H1 (cell line): Measurements from ENCODE around the gene XRCC6. TPM values are rescaled to one million over a fixed set of nuclear protein-coding genes. Genes with fewer than 3 reads are reported as not detected.

Experiments
- CTCF ChIA-PET: fragments of 300-600 bp; sonication (Branson Sonifier 250); formaldehyde crosslinking; loops from one replicate; lab custom pipeline; 2021; ENCODE audit not compliant: partially characterized antibody; lab: Charles Lee
- POLR2A ChIA-PET: fragments of 300-600 bp; sonication (Branson Sonifier 250); formaldehyde crosslinking; loops from one replicate; lab custom pipeline; 2021; ENCODE audit warnings: inconsistent platforms; ENCODE audit not compliant: partially characterized antibody; lab: Charles Lee
- DNase-seq, 2 experiments: peaks; one replicate each; pipeline versions ENCODE4 v3.0.0 to v3.0.0-alpha.2; 2010 to 2022; ENCODE audit warnings: low spot score in 2 of 2, low read depth in 1 of 2, mixed read lengths in 1 of 2
- FAIRE-seq: peaks from 2 replicates; lab custom pipeline; 2011; peaks lifted over from hg19 to GRCh38; lab: Jason Lieb, UNC
- H2AFZ ChIP-seq: 2 replicates; pipeline ENCODE4 v1.8.1; 2012; ENCODE audit warnings: low read length, inconsistent platforms
- H2AK5ac ChIP-seq: 2 replicates; pipeline ENCODE4 v1.6.1; 2013; ENCODE audit warnings: low read depth, low read length
- H2BK120ac ChIP-seq: replicated peaks from 2 replicates; pipeline ENCODE3; 2013; ENCODE audit warnings: low read depth, low read length, inconsistent platforms
- H2BK12ac ChIP-seq: 2 replicates; pipeline ENCODE4 v1.6.1; 2013; ENCODE audit warnings: low read depth, low read length
- H2BK15ac ChIP-seq: 2 replicates; pipeline ENCODE4 v1.6.1; 2013; ENCODE audit warnings: low read length
- H2BK20ac ChIP-seq: 2 replicates; pipeline ENCODE4 v1.6.1; 2013; ENCODE audit warnings: low read length
- H2BK5ac ChIP-seq: 2 replicates; pipeline ENCODE4 v1.6.1; 2013; ENCODE audit warnings: low read depth, low read length
- H3K14ac ChIP-seq: 2 replicates; pipeline ENCODE4 v1.6.1; 2013; ENCODE audit warnings: inconsistent platforms; ENCODE audit not compliant: insufficient read length
- H3K18ac ChIP-seq: 2 replicates; pipeline ENCODE4 v1.6.1; 2013; ENCODE audit warnings: low read length; ENCODE audit errors: extremely low read depth
- H3K23ac ChIP-seq: 2 replicates; pipeline ENCODE4 v1.6.1; 2013; ENCODE audit warnings: inconsistent platforms; ENCODE audit not compliant: insufficient read length
- H3K23me2 ChIP-seq: 2 replicates; pipeline ENCODE4 v1.6.1; 2013; ENCODE audit warnings: low read depth, low read length
- H3K27ac ChIP-seq: 2 replicates; pipeline ENCODE4 v1.6.1; 2011; ENCODE audit warnings: low read depth, low read length, inconsistent platforms
- H3K27me3 ChIP-seq, 4 experiments: replicated peaks in 1 of 4; 1 replicate in 1 of 4; 2 replicates in 3 of 4; pipeline versions ENCODE4 v1.6.1 to v1.8.1; 2011 to 2013; ENCODE audit warnings: low read length in 3 of 4, mild to moderate bottlenecking in 3 of 4, inconsistent platforms in 2 of 4, mixed read lengths in 2 of 4, moderate library complexity in 1 of 4; ENCODE audit not compliant: control insufficient read depth in 3 of 4, insufficient read depth in 3 of 4; ENCODE audit errors: extremely low read depth in 1 of 4
- H3K36me3 ChIP-seq, 4 experiments: 2 replicates each; pipeline versions ENCODE4 v1.6.1 to v1.8.1; 2011 to 2013; ENCODE audit warnings: mild to moderate bottlenecking in 4 of 4, low read length in 3 of 4, moderate library complexity in 2 of 4, control low read depth in 1 of 4, inconsistent platforms in 1 of 4; ENCODE audit not compliant: insufficient read depth in 4 of 4, control insufficient read depth in 2 of 4
- H3K4ac ChIP-seq: replicated peaks from 2 replicates; pipeline ENCODE3; 2013; ENCODE audit warnings: low read length, low read depth, mixed read lengths, inconsistent platforms; ENCODE audit not compliant: insufficient read length
- H3K4me1 ChIP-seq, 4 experiments: replicated peaks in 1 of 4; 1 replicate in 1 of 4; 2 replicates in 3 of 4; pipeline versions ENCODE4 v1.6.1 to v1.8.1; 2011 to 2013; ENCODE audit warnings: low read length in 3 of 4, inconsistent platforms in 2 of 4, mixed read lengths in 1 of 4; ENCODE audit not compliant: insufficient read depth in 4 of 4, control insufficient read depth in 3 of 4
- H3K4me2 ChIP-seq, 2 experiments: 2 replicates each; pipeline versions ENCODE4 v1.6.1 to v1.8.1; 2011 to 2013; ENCODE audit warnings: low read depth in 2 of 2, low read length in 2 of 2, control low read depth in 1 of 2, inconsistent platforms in 1 of 2, mild to moderate bottlenecking in 1 of 2; ENCODE audit not compliant: insufficient read depth in 1 of 2
- H3K4me3 ChIP-seq, 4 experiments: fragments of 200-600, 300-600 bp in 1 of 4; sonication (generic), shearing (Covaris generic), sonication (Bioruptor Twin) in 1 of 4; 2 replicates each; pipeline versions ENCODE4 v1.5.1 to v1.8.1; 2011 to 2016; ENCODE audit warnings: low read length in 4 of 4, low read depth in 3 of 4, control low read depth in 2 of 4, inconsistent platforms in 2 of 4, mild to moderate bottlenecking in 2 of 4, mixed read lengths in 1 of 4, moderate library complexity in 1 of 4; ENCODE audit not compliant: insufficient read depth in 2 of 4; ENCODE audit errors: extremely low read depth in 1 of 4
- H3K56ac ChIP-seq: replicated peaks from 2 replicates; pipeline ENCODE3; 2013; ENCODE audit warnings: low read depth, mild to moderate bottlenecking, mixed read lengths, low read length, inconsistent platforms; ENCODE audit not compliant: insufficient read length
- H3K79me1 ChIP-seq: 2 replicates; pipeline ENCODE4 v1.6.1; 2013; ENCODE audit warnings: low read depth, low read length, control low read depth
- H3K79me2 ChIP-seq, 2 experiments: 2 replicates each; pipeline versions ENCODE4 v1.6.1 to v1.8.1; 2012 to 2013; ENCODE audit warnings: low read length in 2 of 2, mild to moderate bottlenecking in 2 of 2, inconsistent platforms in 1 of 2; ENCODE audit not compliant: insufficient read depth in 2 of 2, control insufficient read depth in 1 of 2
- H3K9ac ChIP-seq, 4 experiments: replicated peaks in 1 of 4; 1 replicate in 1 of 4; 2 replicates in 3 of 4; pipeline versions ENCODE4 v1.6.1 to v1.8.1; 2011 to 2013; ENCODE audit warnings: low read depth in 3 of 4, low read length in 3 of 4, control low read depth in 2 of 4, mild to moderate bottlenecking in 2 of 4, moderate library complexity in 2 of 4, inconsistent platforms in 1 of 4; ENCODE audit errors: extremely low read depth in 1 of 4
- H3K9me3 ChIP-seq, 2 experiments: 2 replicates each; pipeline versions ENCODE4 v1.6.1 to v1.8.1; 2012 to 2013; ENCODE audit warnings: mild to moderate bottlenecking in 2 of 2, moderate library complexity in 2 of 2, control low read depth in 1 of 2, inconsistent platforms in 1 of 2, low read depth in 1 of 2, low read length in 1 of 2, mixed read lengths in 1 of 2; ENCODE audit not compliant: insufficient read depth in 2 of 2
- H4K20me1 ChIP-seq, 2 experiments: replicated peaks in 1 of 2; 2 replicates each; pipeline versions ENCODE3 to v1.8.1; 2011 to 2013; ENCODE audit warnings: inconsistent platforms in 2 of 2, low read length in 2 of 2, mild to moderate bottlenecking in 1 of 2; ENCODE audit not compliant: insufficient read depth in 2 of 2, control insufficient read depth in 1 of 2
- H4K5ac ChIP-seq: 2 replicates; pipeline ENCODE4 v1.6.1; 2013; ENCODE audit warnings: low read length, low read depth, mixed read lengths, inconsistent platforms; ENCODE audit not compliant: insufficient read length
- H4K8ac ChIP-seq: 2 replicates; pipeline ENCODE4 v1.8.0; 2013; ENCODE audit warnings: mild to moderate bottlenecking, moderate library complexity, low read length, inconsistent platforms; ENCODE audit not compliant: insufficient read depth; ENCODE audit errors: extremely low read depth
- H4K91ac ChIP-seq: replicated peaks from 2 replicates; pipeline ENCODE3; 2013; ENCODE audit warnings: low read length, mixed read lengths, inconsistent platforms; ENCODE audit not compliant: insufficient read length
- CBX5 ChIP-seq: fragments of 300-800, 300-1000 bp; sonication (generic); IDR thresholded peaks from 2 replicates; pipeline ENCODE4 v1.7.1; 2016; ENCODE audit warnings: antibody characterized with exemption, low read length, low read depth
- CEBPB ChIP-seq: IDR thresholded peaks from 2 replicates; pipeline ENCODE4 v1.6.1; 2012; ENCODE audit warnings: low read depth, low read length
- CHD2 ChIP-seq: IDR thresholded peaks from 2 replicates; pipeline ENCODE4 v1.6.1; 2012; ENCODE audit warnings: low read length, improper control_type of control experiment
- KDM1A ChIP-seq: fragments of 200-600, 300-600 bp; sonication (generic); IDR thresholded peaks from 2 replicates; pipeline ENCODE4 v1.7.1; 2016; ENCODE audit warnings: mild to moderate bottlenecking, low read length, borderline replicate concordance
- PHF8 ChIP-seq: fragments of 200-600 bp; sonication (generic); conservative IDR thresholded peaks from 2 replicates; pipeline ENCODE4 v1.7.1; 2012; ENCODE audit warnings: low read depth, mild to moderate bottlenecking, inconsistent platforms, low read length, moderate library complexity
- RAD21 ChIP-seq, 2 experiments: IDR thresholded peaks in 1 of 2; conservative IDR thresholded peaks in 1 of 2; 2 replicates each; pipeline ENCODE4 v1.6.1; 2011; ENCODE audit warnings: low read depth in 2 of 2, low read length in 2 of 2, improper control_type of control experiment in 1 of 2, inconsistent platforms in 1 of 2, mild to moderate bottlenecking in 1 of 2, moderate library complexity in 1 of 2
- RBBP5 ChIP-seq: IDR thresholded peaks from 2 replicates; pipeline ENCODE4 v1.7.1; 2012; ENCODE audit warnings: low read depth, mild to moderate bottlenecking, inconsistent platforms, low read length, moderate library complexity, borderline replicate concordance
- RXRA ChIP-seq: IDR thresholded peaks from 2 replicates; pipeline ENCODE4 v1.6.1; 2011; ENCODE audit warnings: low read depth, mild to moderate bottlenecking, low read length, moderate library complexity; ENCODE audit not compliant: insufficient read depth
- SIN3A ChIP-seq, 2 experiments: IDR thresholded peaks in 1 of 2; conservative IDR thresholded peaks in 1 of 2; 2 replicates each; pipeline ENCODE4 v1.6.1; 2011 to 2012; ENCODE audit warnings: low read length in 2 of 2, improper control_type of control experiment in 1 of 2, low read depth in 1 of 2, mild to moderate bottlenecking in 1 of 2
- SIRT6 ChIP-seq: IDR thresholded peaks from one replicate; pipeline ENCODE4 v1.7.1; 2012; ENCODE audit warnings: low read length, inconsistent platforms
- SP1 ChIP-seq: IDR thresholded peaks from 2 replicates; pipeline ENCODE4 v1.6.1; 2011; ENCODE audit warnings: low read depth, low read length
- SUZ12 ChIP-seq: fragments of 200-600 bp; sonication (generic); IDR thresholded peaks from 2 replicates; pipeline ENCODE4 v1.6.1; 2012; ENCODE audit warnings: mild to moderate bottlenecking, inconsistent platforms, low read length, moderate library complexity, mixed read lengths
- TAF1 ChIP-seq: IDR thresholded peaks from 2 replicates; pipeline ENCODE4 v1.6.1; 2011; ENCODE audit warnings: mild to moderate bottlenecking, low read depth, low read length
- TCF12 ChIP-seq: IDR thresholded peaks from 2 replicates; pipeline ENCODE4 v1.6.1; 2011; ENCODE audit warnings: low read depth, mild to moderate bottlenecking, low read length
- ZNF274 ChIP-seq: IDR thresholded peaks from 2 replicates; pipeline ENCODE4 v1.7.0; 2012; ENCODE audit warnings: low read length, borderline replicate concordance; ENCODE audit errors: extremely low read depth
- WGBS, 2 experiments: shearing (Covaris generic) in 1 of 2; methylation state at CpG; one replicate each; pipeline versions ENCODE4 v1.1.6 to v1.1.7; 2013 to 2015; ENCODE audit warnings: low lambda C conversion rate in 2 of 2, mixed read lengths in 2 of 2, inconsistent platforms in 1 of 2, low coverage in 1 of 2, missing lambda C conversion rate in 1 of 2; ENCODE audit not compliant: insufficient replicate concordance in 2 of 2, insufficient coverage in 1 of 2, insufficient read length in 1 of 2; ENCODE audit errors: extremely low coverage in 1 of 2, missing lambda C conversion rate in 1 of 2; 5-methylcytosine and 5-hydroxymethylcytosine counted together
- polyA plus RNA-seq, 7 experiments: library from polyadenylated mRNA; depleted of rRNA in 3 of 7; stranded (reverse) in 5 of 7; unstranded in 2 of 7; fragments of >200 nt in 5 of 7; fragments of 200-250 nt in 2 of 7; gene quantifications; 1 replicate in 5 of 7; 2 replicates in 1 of 7; 4 replicates in 1 of 7; pipeline versions ENCODE4 v1.2.1 to v1.2.3, GENCODE V29; 2011 to 2013; ENCODE audit warnings: missing spikeins in 2 of 7, mixed read lengths in 2 of 7
- total RNA-seq: library from RNA; stranded (reverse); fragmentation: NEBNext Ultra II Directional; extraction: Animal tissue kit (Norgen Biotek cat#: 25700); gene quantifications from 2 replicates; pipeline ENCODE4 v1.2.1, GENCODE V29; 2021

The XRCC6 gene
- total and polyA plus RNA-seq, 2 of the 8 experiments (the other 6 are each of a cell fraction or from before 2014, with no cell fraction given): 150 to 490 TPM

DNA sequence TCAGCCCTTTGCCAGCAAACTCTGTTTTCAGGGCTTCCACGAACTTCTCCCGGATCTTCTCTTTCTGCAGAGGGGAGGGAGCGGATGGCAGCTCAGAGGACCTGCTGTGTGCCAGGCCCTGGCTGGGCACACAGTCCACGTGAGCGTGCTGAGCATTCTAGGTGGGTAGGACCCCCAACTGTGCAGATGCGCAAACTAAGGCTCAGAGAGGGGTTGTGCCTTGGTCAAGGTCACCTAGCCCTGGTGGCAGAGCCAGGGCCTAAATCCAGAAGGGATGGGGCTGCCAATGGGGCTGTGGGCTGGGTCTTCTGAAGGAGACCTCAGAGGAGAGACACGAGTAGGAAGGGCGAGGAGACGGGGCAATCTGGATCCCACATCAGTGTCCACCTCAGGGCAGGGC is 42.3 kb upstream of the XRCC6 start:
- no peaks in the 10 kb centered on the region; a peak in 2 of 7 replicates for H3K4me1 ChIP-seq
- H3K56ac ChIP-seq: no peak overlapping the region
- no peak overlapping the region for H4K8ac ChIP-seq
- H4K5ac ChIP-seq: no peak overlapping the region
- H2BK120ac ChIP-seq: no peak overlapping the region
- no peak overlapping the region for H3K4me3 ChIP-seq
- H3K18ac ChIP-seq: no peak overlapping the region
- no peaks in the 10 kb centered on the region for H3K36me3 ChIP-seq
- 93% methylated on average over 9 of the region's 9 CpGs; no CpG with 5 or more reads in 1 of the 2 experiments for WGBS, 2 experiments
- no peak overlapping the region for H3K14ac ChIP-seq
- H4K20me1 ChIP-seq: peaks cover 0 to 7% of the 10 kb centered on the region in 2 experiments
- no peaks in the 10 kb centered on the region for H3K27me3 ChIP-seq
- H3K23ac ChIP-seq: no peak overlapping the region
- no peak overlapping the region for H2BK15ac ChIP-seq
- no peak for DNase-seq
- no peak overlapping the region for H3K27ac ChIP-seq
- ChIA-PET CTCF (interaction anchor here (1.0 to 8.6 kb wide), 7 partner anchors 12 to 55 kb away, joined by 3 to 169 read pairs (median 17); partner anchors contain the start of genes CSDC2 and PMM1), POLR2A (interaction anchor here (0.8 to 4.6 kb wide), 9 partner anchors 10 to 254 kb away, joined by 3 to 42 read pairs (median 3); partner anchors contain the start of genes PMM1 and SREBF2)
- H2AK5ac ChIP-seq: no peak overlapping the region
- H3K79me1 ChIP-seq: no peaks in the 10 kb centered on the region; the same call in 1 of the 2 replicates
- no peak overlapping the region for H4K91ac ChIP-seq
- no peak overlapping the region for H2BK20ac ChIP-seq
- no peaks in the 10 kb centered on the region for H3K23me2 ChIP-seq
- no peaks in the 10 kb centered on the region for H3K9me3 ChIP-seq
- no peak overlapping the region for H2BK5ac ChIP-seq
- H2BK12ac ChIP-seq: no peak overlapping the region
- H3K79me2 ChIP-seq: no peaks in the 10 kb centered on the region
- no peak for FAIRE-seq
- H2AFZ ChIP-seq: no peak overlapping the region
- no peak overlapping the region for H3K9ac ChIP-seq
- no peak overlapping the region for H3K4me2 ChIP-seq
- no peak overlapping the region for H3K4ac ChIP-seq
- TF ChIP-seq CHD2 (no peak), SIRT6 (no peak), SP1 (no peak), TCF12 (no peak), RAD21 (IDR thresholded peaks at IDR 0.05 in 1 of 2, conservative IDR thresholded peaks at IDR 0.05 in 1 of 2; ENCODE audit: low read depth in 2 of 2, low read length in 2 of 2) (no peak), RBBP5 (no peak), PHF8 (no peak), SUZ12 (no peak), TAF1 (no peak), CEBPB (no peak), ZNF274 (no peak), CBX5 (no peak), KDM1A (no peak), SIN3A (conservative IDR thresholded peaks at IDR 0.05 in 1 of 2, IDR thresholded peaks at IDR 0.05 in 1 of 2; ENCODE audit: low read depth in 1 of 2, low read length in 2 of 2) (no peak), RXRA (no peak)
